Limb (tissue), 2 donors: ENCODE results near the gene MISP3.

Experiments
- DNase-seq, 2 donors: peaks; one replicate each; pipeline ENCODE4 v3.0.0-alpha.2; 2016; ENCODE audit errors: extremely low spot score in 2 of 2

The MISP3 gene

DNA sequence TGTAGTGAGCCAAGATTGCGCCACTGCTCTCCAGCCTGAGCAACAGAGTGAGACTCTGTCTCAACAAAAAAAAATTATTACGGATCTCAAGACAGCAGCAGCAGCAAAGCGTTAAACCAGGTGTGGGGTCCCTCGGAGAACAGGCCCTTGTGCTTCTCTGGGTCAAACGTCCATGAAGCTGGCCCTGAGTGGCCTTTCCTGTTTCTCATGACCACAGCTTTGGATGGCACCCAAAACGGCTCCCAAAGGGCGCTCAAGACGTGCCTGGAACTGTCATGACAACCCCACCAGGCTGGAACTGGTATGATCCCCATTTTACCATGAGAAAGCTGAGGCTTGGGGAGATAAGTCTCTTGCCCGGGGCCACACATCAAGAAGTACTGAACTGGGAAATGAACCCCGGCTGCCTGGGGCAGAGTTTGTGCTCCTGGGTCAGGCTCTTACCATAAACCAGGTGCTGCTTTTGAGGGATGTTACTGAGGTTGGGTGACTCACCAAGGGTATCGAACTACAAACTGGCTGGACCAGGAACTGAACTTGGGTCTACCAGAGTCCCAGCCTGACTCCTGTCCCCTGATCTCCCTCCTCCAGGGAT lies 29.6 kb downstream of the MISP3 start:
- DNase-seq: no peak

GRCh38 chr19:14102756-14103155 lies 30.2 kb downstream of the MISP3 start:
- no peak for DNase-seq

DNA sequence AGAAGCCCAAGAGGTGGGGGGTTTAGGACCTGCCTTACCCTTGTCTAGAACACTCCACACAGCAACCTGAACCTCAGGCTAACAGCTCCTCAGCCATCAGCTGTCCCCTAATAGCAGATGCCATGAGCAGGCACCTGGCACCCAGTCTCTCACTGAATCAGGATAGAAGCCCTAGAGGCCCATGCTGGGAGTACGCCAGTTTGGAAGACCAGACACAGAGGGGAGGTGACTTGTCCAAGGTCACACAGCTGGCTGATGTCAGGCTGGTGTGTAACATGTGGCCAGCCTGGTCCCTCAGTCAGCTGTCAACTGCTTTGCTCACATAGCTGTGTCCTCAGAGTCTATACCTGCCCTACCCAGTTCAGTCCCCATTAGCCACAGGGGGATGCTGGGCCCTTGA lies 30.7 kb downstream of the MISP3 start:
- no peak for DNase-seq

DNA sequence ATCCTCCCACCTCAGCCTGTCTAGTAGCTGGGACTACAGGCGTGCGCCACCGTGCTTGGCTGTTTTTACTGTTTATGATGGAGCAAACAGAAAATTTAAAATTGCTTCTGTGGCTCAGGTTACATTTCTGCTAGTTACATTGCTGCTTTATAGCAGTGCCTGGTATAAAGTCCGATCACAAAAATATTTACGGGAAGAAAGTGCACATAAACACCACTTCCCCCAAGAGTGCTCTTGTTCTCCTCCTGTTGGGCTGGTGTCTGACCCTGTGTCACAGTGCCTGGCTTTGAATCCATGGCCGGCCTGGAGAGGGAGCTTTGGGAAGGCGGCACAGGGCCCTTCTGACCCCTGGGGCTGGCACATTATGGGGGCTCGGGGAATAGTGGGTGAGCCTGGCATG lies 33.1 kb downstream of the MISP3 start:
- DNase-seq: no peak

- DNase-seq: no peak
Measured at GRCh38 chr19:14106840-14107239, 34.3 kb downstream of the MISP3 start.

GRCh38 chr19:14107581-14108461 lies 35.2 kb downstream of the MISP3 start:
- DNase-seq: no peak

GRCh38 chr19:14110650-14111049 lies 38.1 kb downstream of the MISP3 start:
- DNase-seq: no peak

- no peak for DNase-seq
Measured at GRCh38 chr19:14111486-14111885, 38.9 kb downstream of the MISP3 start.

DNA sequence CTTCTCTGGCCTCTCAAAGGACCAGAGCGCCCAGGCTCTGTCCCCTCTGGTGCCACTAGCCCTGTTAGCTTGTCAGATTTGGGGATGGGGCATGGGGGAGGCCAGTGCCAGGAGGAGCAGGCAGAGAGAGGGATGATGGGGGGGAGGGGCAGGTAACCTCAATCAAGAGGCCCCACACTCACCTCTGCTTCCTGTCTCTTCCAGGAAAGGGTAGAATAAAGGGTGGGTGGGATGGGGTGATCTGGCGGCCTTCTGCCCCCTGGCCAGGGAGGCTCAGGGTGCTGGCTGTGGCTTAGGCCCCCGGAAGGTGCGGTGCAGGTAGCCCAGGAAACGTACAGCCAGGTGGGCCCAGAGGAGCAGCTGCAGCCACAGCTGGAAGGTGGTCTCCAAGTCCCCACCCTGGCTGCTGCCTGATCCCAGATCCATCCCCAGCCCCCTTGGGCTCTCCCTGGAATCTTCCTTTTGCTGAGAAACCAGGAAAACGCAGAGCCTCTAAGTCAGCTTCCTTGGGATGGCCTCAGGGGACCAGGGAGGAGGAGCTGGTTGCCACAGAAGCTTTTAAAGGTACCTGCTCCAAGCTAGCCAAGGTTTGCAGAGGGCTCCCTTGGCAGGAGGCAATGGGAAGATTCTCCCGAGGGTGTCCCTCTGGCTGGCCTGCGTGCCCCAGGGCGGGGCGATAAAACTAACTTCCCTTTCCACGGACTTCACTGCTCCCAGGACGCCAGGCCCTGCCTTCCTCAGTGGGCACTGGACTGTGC lies 39.6 kb downstream of the MISP3 start:
- DNase-seq: no peak

DNA sequence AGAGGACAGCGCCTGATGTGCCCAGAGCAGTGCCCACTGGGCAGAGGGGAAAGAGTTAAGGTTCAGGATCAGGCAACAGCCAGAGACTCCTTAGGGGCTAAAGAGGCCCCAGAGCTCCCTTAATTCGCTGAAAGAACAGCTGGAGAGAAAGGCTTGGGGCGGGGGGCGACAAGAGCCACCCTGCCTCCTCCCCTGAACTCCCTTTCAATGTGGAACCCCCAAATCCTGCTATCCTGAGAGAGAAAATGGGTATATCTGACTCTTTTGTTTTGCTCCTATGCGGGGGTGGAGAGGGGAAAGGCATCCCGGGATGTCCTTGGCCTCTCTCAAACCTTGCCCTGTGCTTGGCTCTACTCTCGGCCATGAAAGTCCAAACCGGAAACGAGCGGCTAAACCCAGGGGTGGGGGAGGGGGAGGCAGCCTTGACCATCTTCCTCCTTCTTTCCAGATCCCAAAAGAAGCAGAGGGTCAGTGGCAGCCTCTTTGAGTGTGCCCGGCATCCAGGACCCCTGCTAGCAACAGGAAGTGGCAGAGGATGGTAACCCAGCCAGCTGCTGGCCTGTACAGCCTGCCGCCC lies 40.3 kb downstream of the MISP3 start:
- no peak for DNase-seq

GRCh38 chr19:14113762-14114414 lies 41.3 kb downstream of the MISP3 start:
- no peak for DNase-seq

DNA sequence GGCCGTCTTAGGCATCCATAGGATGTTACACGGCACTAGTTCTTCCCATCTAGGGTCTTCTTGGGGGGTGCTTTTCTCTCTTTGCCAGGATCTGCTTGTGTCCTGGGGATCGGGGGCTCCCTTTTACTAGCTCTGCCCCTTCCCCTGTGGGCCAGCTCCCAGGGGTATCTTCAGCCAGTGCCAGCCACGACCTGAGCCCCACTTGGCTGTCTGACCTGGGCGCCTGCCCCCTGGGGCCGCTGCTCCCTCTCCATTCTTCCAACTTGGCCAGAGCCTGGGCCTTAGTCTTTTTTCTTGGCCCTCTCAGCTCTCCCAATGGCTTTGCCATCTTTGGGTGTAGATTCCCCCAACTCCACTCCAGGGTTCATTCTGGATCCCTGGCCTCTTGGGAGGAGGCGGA lies 41.9 kb downstream of the MISP3 start:
- DNase-seq: no peak

DNA sequence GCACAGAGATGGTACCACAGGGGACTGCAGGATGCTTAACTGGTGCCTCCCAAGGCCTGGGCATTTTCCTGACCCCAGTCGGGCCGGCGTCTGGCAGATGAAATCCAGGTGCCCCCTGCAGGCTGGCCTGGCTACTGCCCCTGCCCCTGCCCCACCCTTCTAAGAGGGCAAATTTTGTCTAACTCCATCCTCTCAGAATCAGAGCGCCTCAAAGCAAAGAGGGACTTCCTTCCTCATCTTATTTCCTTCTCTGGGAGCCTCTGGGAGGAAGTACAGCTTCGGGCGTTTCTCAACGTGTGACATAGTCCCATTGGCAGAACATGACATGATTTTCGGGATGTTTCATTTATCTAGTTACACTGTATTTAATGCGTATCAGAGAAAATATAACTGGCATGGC lies 42.3 kb downstream of the MISP3 start:
- no peak for DNase-seq

GRCh38 chr19:14115756-14116155 lies 43.2 kb downstream of the MISP3 start:
- DNase-seq: no peak

- no peak for DNase-seq
Measured at GRCh38 chr19:14116525-14116917, 43.9 kb downstream of the MISP3 start.

GRCh38 chr19:14116918-14117578 lies 44.5 kb downstream of the MISP3 start:
- DNase-seq: peak in 1 of 2 donors; percentile 64

DNA sequence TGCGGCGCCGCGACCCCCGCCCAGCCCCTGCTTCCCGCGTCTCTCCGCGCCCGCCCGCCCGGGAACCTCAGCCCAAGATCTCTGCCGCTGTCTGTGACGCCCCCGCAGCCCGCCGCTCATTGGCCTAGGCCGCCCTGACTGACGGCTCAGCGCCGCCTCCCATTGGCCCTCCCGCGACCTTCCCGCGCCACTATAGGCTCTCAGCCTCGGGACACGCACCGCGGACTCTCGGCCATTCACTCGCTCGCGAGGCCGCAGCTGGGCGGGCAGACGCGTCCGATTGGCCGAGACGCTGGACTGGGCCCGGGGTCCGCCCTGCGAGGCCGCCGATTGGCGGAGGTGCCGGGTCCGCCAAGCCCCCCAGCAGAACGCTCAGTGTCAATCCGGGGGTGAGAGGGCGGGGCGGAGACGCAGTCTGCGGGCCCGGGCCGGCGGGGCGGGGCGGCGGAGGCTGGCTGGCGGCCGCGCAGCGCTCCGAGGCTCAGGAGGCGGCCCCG lies 45.1 kb downstream of the MISP3 start, which contains the start of gene PRKACA:
Gene PRKACA (minus strand): TSS at position 95 of the 497 bp plus-strand sequence. CDS start 215 bp downstream, outside the sequence.
- DNase-seq: peak; percentile 98 to 99

DNA sequence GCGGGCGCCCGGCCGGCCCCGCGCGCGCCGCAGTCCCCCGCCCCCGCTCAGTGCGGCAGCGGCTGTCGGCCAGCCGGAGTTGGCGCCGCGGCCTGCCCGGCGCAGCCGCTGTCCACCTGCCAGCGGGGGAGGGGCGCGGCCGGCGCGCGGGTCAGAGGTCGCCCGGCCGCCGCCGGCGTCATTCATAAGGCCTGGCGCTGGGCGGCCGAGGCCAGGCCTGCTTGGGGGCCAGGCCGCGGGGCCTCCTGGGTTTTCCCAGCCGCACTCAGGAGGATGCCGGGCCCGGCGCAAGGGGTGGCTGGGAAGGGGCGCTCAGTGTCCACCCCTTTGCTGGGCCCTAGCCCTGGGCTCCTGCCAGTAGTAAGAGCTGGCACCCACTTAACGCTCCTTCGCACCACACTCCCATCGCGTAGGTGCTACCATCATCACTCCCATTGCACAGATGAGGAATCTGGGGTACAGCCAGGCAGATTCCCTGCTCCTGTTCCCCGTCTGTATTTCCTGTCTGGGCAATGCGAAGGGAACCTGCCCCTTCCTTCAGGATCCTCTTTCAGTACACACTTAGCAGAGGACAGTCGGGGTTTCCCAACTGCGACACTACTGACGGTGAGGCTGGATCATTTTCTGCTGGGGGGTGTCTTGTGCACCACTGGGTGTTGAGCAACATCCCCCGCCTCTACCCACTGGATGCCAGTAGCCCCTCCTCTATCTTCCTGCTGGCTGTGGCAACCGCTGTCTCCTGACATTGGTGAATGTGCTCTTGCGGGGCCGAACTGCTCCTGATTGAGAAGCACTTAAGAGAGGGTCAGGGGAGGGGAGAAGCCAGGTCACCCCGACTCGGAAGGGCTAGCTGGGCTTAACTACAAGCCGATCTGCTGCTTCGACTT lies 45.8 kb downstream of the MISP3 start:
- no peak for DNase-seq

DNA sequence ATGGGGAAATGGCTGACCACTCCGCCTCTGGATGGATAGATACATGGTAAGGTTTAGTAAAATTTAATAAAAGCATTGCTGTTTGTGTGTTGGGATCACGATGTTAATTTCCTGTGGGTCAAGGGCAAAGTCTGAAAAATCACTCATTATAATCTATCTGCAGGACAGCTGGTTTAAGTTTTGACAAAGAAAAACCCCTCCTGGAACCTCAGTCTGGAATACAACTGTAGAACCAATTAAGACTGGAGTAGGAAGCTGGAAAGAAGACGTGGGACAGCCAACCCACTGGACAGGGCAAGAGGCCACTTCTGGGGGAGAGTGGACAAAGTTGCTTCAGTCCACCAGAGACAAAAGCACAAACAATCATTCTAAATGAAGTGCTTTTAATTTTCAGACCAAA lies 46.6 kb downstream of the MISP3 start:
- no peak for DNase-seq
